ENCODE measurements around the gene SEMA6B. TPM values are rescaled to one million over a fixed set of nuclear protein-coding genes. Genes with fewer than 3 reads are reported as not detected.

The SEMA6B gene
- total and polyA plus RNA-seq, 2 donors (not counting 1 experiment from before 2014, with no cell fraction given): 0.42 TPM; not detected in 1

- peaks cover 5% of the 10 kb centered on the region for H3K4me1 Mint-ChIP-seq
- POLR2A ChIA-PET: no interaction called here
- Histone ChIP-seq H3K79me2 (ENCODE audit: control insufficient read depth, insufficient read depth, low read length) (no peaks in the 10 kb centered on the region), H3K36me3 (replicated peaks in 1 of 2; ENCODE audit: control extremely low read depth in 1 of 2, control insufficient read depth in 1 of 2, extremely low read depth in 1 of 2, insufficient read depth in 2 of 2, low read length in 1 of 2) (no peaks in the 10 kb centered on the region), H3K4me1 (ENCODE audit: control insufficient read depth in 2 of 2, insufficient read depth in 2 of 2, low read length in 2 of 2) (peaks cover 5 to 8% of the 10 kb centered on the region in 2 donors), H3K9ac (ENCODE audit: low read length) (no peak overlapping the region), H4K20me1 (ENCODE audit: control insufficient read depth, insufficient read depth, low read length, poor library complexity, severe bottlenecking) (no peaks in the 10 kb centered on the region), H3K9me3 (ENCODE audit: control extremely low read depth in 1 of 3, control insufficient read depth in 2 of 3, insufficient read depth in 1 of 3, low read length in 2 of 3) (peaks cover 0 to 7% (median 0%) of the 10 kb centered on the region in 3 donors), H3K27ac (ENCODE audit: low read length in 2 of 2) (no peak overlapping the region), H3K4me3 (ENCODE audit: control extremely low read depth in 1 of 5, extremely low read depth in 1 of 5, insufficient read depth in 1 of 5, low read depth in 2 of 5, low read length in 4 of 5) (no peak overlapping the region), H3K27me3 (replicated peaks in 1 of 4; ENCODE audit: control extremely low read depth in 1 of 4, control insufficient read depth in 3 of 4, insufficient read depth in 4 of 4, low read length in 3 of 4) (peaks cover 0 to 16% (median 7%) of the 10 kb centered on the region in 4 experiments), H3K4me2 (replicated peaks; ENCODE audit: low read depth, low read length, poor library complexity, severe bottlenecking) (no peak overlapping the region), H2AFZ (ENCODE audit: insufficient read depth, low read depth, low read length, poor library complexity, severe bottlenecking) (no peak overlapping the region)
- no peak for TF ChIP-seq EZH2 (IDR thresholded peaks at IDR 0.05; ENCODE audit: borderline replicate concordance, insufficient read depth, low read depth, low read length, poor library complexity, severe bottlenecking)
- TF ChIP-seq, protein P1, sequence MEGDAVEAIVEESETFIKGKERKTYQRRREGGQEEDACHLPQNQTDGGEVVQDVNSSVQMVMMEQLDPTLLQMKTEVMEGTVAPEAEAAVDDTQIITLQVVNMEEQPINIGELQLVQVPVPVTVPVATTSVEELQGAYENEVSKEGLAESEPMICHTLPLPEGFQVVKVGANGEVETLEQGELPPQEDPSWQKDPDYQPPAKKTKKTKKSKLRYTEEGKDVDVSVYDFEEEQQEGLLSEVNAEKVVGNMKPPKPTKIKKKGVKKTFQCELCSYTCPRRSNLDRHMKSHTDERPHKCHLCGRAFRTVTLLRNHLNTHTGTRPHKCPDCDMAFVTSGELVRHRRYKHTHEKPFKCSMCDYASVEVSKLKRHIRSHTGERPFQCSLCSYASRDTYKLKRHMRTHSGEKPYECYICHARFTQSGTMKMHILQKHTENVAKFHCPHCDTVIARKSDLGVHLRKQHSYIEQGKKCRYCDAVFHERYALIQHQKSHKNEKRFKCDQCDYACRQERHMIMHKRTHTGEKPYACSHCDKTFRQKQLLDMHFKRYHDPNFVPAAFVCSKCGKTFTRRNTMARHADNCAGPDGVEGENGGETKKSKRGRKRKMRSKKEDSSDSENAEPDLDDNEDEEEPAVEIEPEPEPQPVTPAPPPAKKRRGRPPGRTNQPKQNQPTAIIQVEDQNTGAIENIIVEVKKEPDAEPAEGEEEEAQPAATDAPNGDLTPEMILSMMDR (IDR thresholded peaks at IDR 0.05): no peak
- H3K4me3 Mint-ChIP-seq: no peak overlapping the region
- intact Hi-C loops (cut with micrococcal nuclease): no loop called here
- no peak overlapping the region for H3K27ac Mint-ChIP-seq
- peaks cover 8% of the 10 kb centered on the region for H3K27me3 Mint-ChIP-seq
- CTCF ChIA-PET: no interaction called here
- no peak for ATAC-seq (ENCODE audit: low read depth)
- 50% methylated on average over 16 of the region's 28 CpGs for WGBS (ENCODE audit: insufficient coverage)
- no peak for DNase-seq
- no peaks in the 10 kb centered on the region for H3K9me3 Mint-ChIP-seq (ENCODE audit: insufficient read depth)
These were observed 27.8 kb downstream of the SEMA6B start for GRCh38 chr19:4531562-4532165.

DNA sequence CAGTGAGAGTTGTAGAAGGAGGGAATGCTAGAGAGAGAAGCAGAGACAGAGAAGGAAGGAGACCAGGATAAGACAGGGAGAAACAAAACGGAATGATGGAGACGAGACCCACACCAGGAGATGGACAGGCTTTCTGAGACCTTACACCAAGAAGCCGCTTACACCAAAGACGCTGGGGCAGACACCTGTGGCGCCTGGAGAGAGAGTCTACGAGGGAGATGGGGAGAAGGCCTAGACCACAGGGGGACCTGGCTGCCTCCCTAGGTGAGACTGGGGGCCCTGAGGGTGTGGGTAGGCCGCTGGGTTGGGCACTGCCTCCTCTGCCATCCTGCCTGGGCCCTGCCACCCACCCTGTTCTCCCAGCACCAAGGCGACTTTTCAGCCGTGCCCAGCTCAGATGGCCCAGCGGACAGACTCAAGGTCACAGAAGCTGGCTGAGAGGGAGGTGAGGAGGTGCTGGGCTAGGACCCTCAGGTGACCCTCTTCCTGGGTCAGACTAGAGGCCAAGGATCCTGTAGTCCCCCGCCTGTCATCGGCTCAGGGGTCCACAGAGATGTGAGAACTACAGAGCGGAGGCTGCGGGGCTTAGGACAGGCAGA, 29.5 kb downstream of the SEMA6B start:
- ATAC-seq (ENCODE audit: low read depth) (no peak), DNase-seq (no peak)
- Histone ChIP-seq H3K4me2 (replicated peaks; ENCODE audit: low read depth, low read length, poor library complexity, severe bottlenecking) (no peak overlapping the region), H3K79me2 (ENCODE audit: control insufficient read depth, insufficient read depth, low read length) (no peaks in the 10 kb centered on the region), H3K9ac (ENCODE audit: low read length) (no peak overlapping the region), H3K27me3 (replicated peaks in 1 of 4; ENCODE audit: control extremely low read depth in 1 of 4, control insufficient read depth in 3 of 4, insufficient read depth in 4 of 4, low read length in 3 of 4) (peaks cover 0 to 8% (median 3%) of the 10 kb centered on the region in 4 experiments), H4K20me1 (ENCODE audit: control insufficient read depth, insufficient read depth, low read length, poor library complexity, severe bottlenecking) (no peaks in the 10 kb centered on the region), H3K4me1 (ENCODE audit: control insufficient read depth in 2 of 2, insufficient read depth in 2 of 2, low read length in 2 of 2) (peaks cover under 1 to 2% of the 10 kb centered on the region in 2 donors), H3K4me3 (ENCODE audit: control extremely low read depth in 1 of 5, extremely low read depth in 1 of 5, insufficient read depth in 1 of 5, low read depth in 2 of 5, low read length in 4 of 5) (no peak overlapping the region), H3K36me3 (replicated peaks in 1 of 2; ENCODE audit: control extremely low read depth in 1 of 2, control insufficient read depth in 1 of 2, extremely low read depth in 1 of 2, insufficient read depth in 2 of 2, low read length in 1 of 2) (no peaks in the 10 kb centered on the region), H3K27ac (ENCODE audit: low read length in 2 of 2) (no peak overlapping the region), H2AFZ (ENCODE audit: insufficient read depth, low read depth, low read length, poor library complexity, severe bottlenecking) (no peak overlapping the region), H3K9me3 (ENCODE audit: control extremely low read depth in 1 of 3, control insufficient read depth in 2 of 3, insufficient read depth in 1 of 3, low read length in 2 of 3) (peaks cover 0 to 4% (median 0%) of the 10 kb centered on the region in 3 donors)
- TF ChIP-seq, protein P1 (IDR thresholded peaks at IDR 0.05): no peak
- no peak for TF ChIP-seq EZH2 (IDR thresholded peaks at IDR 0.05; ENCODE audit: borderline replicate concordance, insufficient read depth, low read depth, low read length, poor library complexity, severe bottlenecking)
- ChIA-PET POLR2A (interaction anchor here (0.6 kb wide), 1 partner anchor 10 kb away, joined by 8 read pairs; the partner anchor contains the start of gene LRG1), CTCF (no interaction called here)
- Mint-ChIP-seq H3K27ac (no peak overlapping the region), H3K4me3 (no peak overlapping the region), H3K27me3 (peaks cover 7% of the 10 kb centered on the region), H3K4me1 (peaks cover 1% of the 10 kb centered on the region), H3K9me3 (ENCODE audit: insufficient read depth) (no peaks in the 10 kb centered on the region)
- WGBS (ENCODE audit: insufficient coverage): 78% methylated on average over 12 of the region's 14 CpGs
- intact Hi-C loops (cut with micrococcal nuclease): no loop called here

Measured in B cell (primary cell).